DOHH2 (cell line): Measurements from ENCODE around the gene KCTD16.

Source experiments
- H3F3A ChIP-seq: fragments of 200-600 bp; sonication (generic), shearing (Covaris generic); 2 replicates; pipeline ENCODE4 v1.6.0; 2016; ENCODE audit warnings: antibody characterized with exemption, mild to moderate bottlenecking; ENCODE audit not compliant: control insufficient read depth, insufficient read depth
- H3K27ac ChIP-seq: fragments of 200-600 bp; sonication (generic); 2 replicates; pipeline ENCODE4 v1.5.1; 2014; ENCODE audit warnings: low read depth, mild to moderate bottlenecking, low read length, moderate library complexity
- H3K27me3 ChIP-seq: fragments of 200-600 bp; sonication (generic); 2 replicates; pipeline ENCODE4 v1.6.1; 2014; ENCODE audit warnings: mild to moderate bottlenecking, low read length, mixed read lengths; ENCODE audit not compliant: control insufficient read depth
- H3K36me3 ChIP-seq: fragments of 200-600 bp; sonication (generic); 2 replicates; pipeline ENCODE4 v1.6.1; 2014; ENCODE audit warnings: mild to moderate bottlenecking, low read length, moderate library complexity, mixed read lengths; ENCODE audit not compliant: control insufficient read depth
- H3K4me1 ChIP-seq: fragments of 200-600 bp; sonication (generic); 2 replicates; pipeline ENCODE4 v1.6.1; 2014; ENCODE audit warnings: mild to moderate bottlenecking, low read length, mixed read lengths; ENCODE audit not compliant: control insufficient read depth
- H3K4me2 ChIP-seq: fragments of 200-600 bp; sonication (generic); 2 replicates; pipeline ENCODE4 v1.6.0; 2014; ENCODE audit warnings: mild to moderate bottlenecking, low read length, moderate library complexity
- H3K4me3 ChIP-seq: fragments of 200-600 bp; sonication (generic); 2 replicates; pipeline ENCODE4 v1.5.1; 2014; ENCODE audit warnings: mild to moderate bottlenecking, low read length, mixed read lengths
- H3K79me2 ChIP-seq: fragments of 200-600 bp; sonication (generic); 2 replicates; pipeline ENCODE4 v1.6.1; 2014; ENCODE audit warnings: mild to moderate bottlenecking, low read length, mixed read lengths; ENCODE audit not compliant: control insufficient read depth
- H3K9me2 ChIP-seq: fragments of 200-600 bp; sonication (generic); replicated peaks from 2 replicates; pipeline ENCODE4 v1.6.1; 2014; ENCODE audit warnings: mild to moderate bottlenecking, low read length, mixed read lengths; ENCODE audit not compliant: control insufficient read depth
- H3K9me3 ChIP-seq: fragments of 200-600 bp; sonication (generic); 2 replicates; pipeline ENCODE4 v1.6.1; 2014; ENCODE audit warnings: antibody characterized with exemption, low read length, mixed read lengths; ENCODE audit not compliant: control insufficient read depth, insufficient read depth
- H4K20me1 ChIP-seq: fragments of 200-600 bp; sonication (generic); 2 replicates; pipeline ENCODE4 v1.6.0; 2014; ENCODE audit warnings: low read depth, mild to moderate bottlenecking, antibody characterized with exemption, low read length, moderate library complexity; ENCODE audit not compliant: control insufficient read depth, insufficient read depth
- CTCF ChIP-seq: fragments of 200-600 bp; sonication (generic); IDR thresholded peaks from one replicate; pipeline ENCODE4 v1.5.1; 2014; ENCODE audit warnings: antibody characterized with exemption, mild to moderate bottlenecking, low read depth, low read length; ENCODE audit not compliant: poor library complexity, severe bottlenecking
- EZH2phosphoT487 ChIP-seq: fragments of 200-600 bp; sonication (generic); IDR thresholded peaks from 2 replicates; pipeline ENCODE4 v1.6.1; 2017; ENCODE audit warnings: borderline replicate concordance, mild to moderate bottlenecking, antibody characterized with exemption, low read length, moderate library complexity, mixed read lengths

KCTD16 gene

GRCh38 chr5:144169904-144170275 lies 783 bp upstream of the KCTD16 start:
- H3K9me3 ChIP-seq, result no peaks in the 10 kb centered on the region
- TF ChIP-seq EZH2phosphoT487, result no peak
- no peak for TF ChIP-seq CTCF
- peaks cover 37% of the 10 kb centered on the region for H3K79me2 ChIP-seq
- H3K27me3 ChIP-seq, result no peaks in the 10 kb centered on the region
- peak overlapping the region; percentile 98 for H3K4me3 ChIP-seq
- peaks cover 24% of the 10 kb centered on the region for H3K4me1 ChIP-seq
- H3K27ac ChIP-seq, result peak overlapping the region; percentile 11; the same call in 1 of the 2 replicates
- peaks cover 34% of the 10 kb centered on the region for H3K36me3 ChIP-seq
- H3K9me2 ChIP-seq, result no peaks in the 10 kb centered on the region
- peak overlapping the region; percentile 79 for H3K4me2 ChIP-seq
- H4K20me1 ChIP-seq, result no peaks in the 10 kb centered on the region
- H3F3A ChIP-seq, result no peaks in the 10 kb centered on the region

- peaks cover 21% of the 10 kb centered on the region for H3K4me1 ChIP-seq
- TF ChIP-seq EZH2phosphoT487 (no peak), CTCF (no peak)
- H3K9me3 ChIP-seq, result no peaks in the 10 kb centered on the region
- no peak overlapping the region for H3K27ac ChIP-seq
- H3K4me2 ChIP-seq, result no peak overlapping the region
- H3F3A ChIP-seq, result no peaks in the 10 kb centered on the region
- peaks cover 7% of the 10 kb centered on the region for H3K36me3 ChIP-seq
- H3K9me2 ChIP-seq, result no peaks in the 10 kb centered on the region
- no peaks in the 10 kb centered on the region for H3K27me3 ChIP-seq
- no peak overlapping the region for H3K4me3 ChIP-seq
- no peaks in the 10 kb centered on the region for H4K20me1 ChIP-seq
- peaks cover 17% of the 10 kb centered on the region for H3K79me2 ChIP-seq
These were observed 3.1 kb downstream of the KCTD16 start for GRCh38 chr5:144173766-144174165.

- Histone ChIP-seq H3K27ac (no peak overlapping the region), H3F3A (no peaks in the 10 kb centered on the region), H3K4me2 (no peak overlapping the region), H3K79me2 (no peaks in the 10 kb centered on the region), H3K27me3 (no peaks in the 10 kb centered on the region), H3K4me3 (no peak overlapping the region), H3K9me2 (no peaks in the 10 kb centered on the region), H4K20me1 (no peaks in the 10 kb centered on the region), H3K9me3 (no peaks in the 10 kb centered on the region), H3K4me1 (no peaks in the 10 kb centered on the region), H3K36me3 (no peaks in the 10 kb centered on the region)
- TF ChIP-seq CTCF (no peak), EZH2phosphoT487 (no peak)
These were observed 6.9 kb downstream of the KCTD16 start for GRCh38 chr5:144177548-144177947.

GRCh38 chr5:144179226-144179625 lies 8.6 kb downstream of the KCTD16 start:
- no peak overlapping the region for H3K4me3 ChIP-seq
- no peaks in the 10 kb centered on the region for H3K9me3 ChIP-seq
- no peak overlapping the region for H3K4me2 ChIP-seq
- no peaks in the 10 kb centered on the region for H4K20me1 ChIP-seq
- H3K4me1 ChIP-seq, result peaks cover 6% of the 10 kb centered on the region
- H3K79me2 ChIP-seq, result no peaks in the 10 kb centered on the region
- no peak overlapping the region for H3K27ac ChIP-seq
- H3F3A ChIP-seq, result peaks cover 3% of the 10 kb centered on the region; the same call in 1 of the 2 replicates
- H3K36me3 ChIP-seq, result no peaks in the 10 kb centered on the region
- no peaks in the 10 kb centered on the region for H3K27me3 ChIP-seq
- no peaks in the 10 kb centered on the region for H3K9me2 ChIP-seq
- TF ChIP-seq CTCF, result no peak
- no peak for TF ChIP-seq EZH2phosphoT487
